GM19099 (cell line): Measurements from ENCODE around the gene GRID2.

Source experiments
- POLR2A ChIP-seq: IDR thresholded peaks from 3 replicates; pipeline ENCODE4 v1.6.1; 2011; ENCODE audit warnings: low read depth; ENCODE audit not compliant: insufficient read length; ENCODE audit errors: extremely low read depth

Gene GRID2

DNA sequence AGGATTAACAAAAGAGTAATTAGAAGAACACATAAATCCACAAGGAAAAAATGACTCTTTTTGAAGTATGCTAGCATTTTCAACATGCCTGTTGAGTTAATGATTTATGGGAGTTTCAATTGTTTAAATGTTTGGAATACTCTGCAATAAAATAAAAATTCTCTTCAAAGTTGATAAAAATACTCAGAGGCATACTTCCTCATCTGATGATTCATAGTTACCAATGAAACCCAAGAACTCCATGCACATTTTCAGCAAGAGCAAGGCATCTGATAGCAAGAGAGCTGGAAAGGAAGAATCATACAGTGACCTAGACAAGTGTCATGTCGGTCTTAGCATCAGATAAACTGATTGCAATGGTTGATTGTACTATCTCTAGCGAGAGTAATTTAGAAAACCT lies 1081.1 kb downstream of the GRID2 start:
- TF ChIP-seq POLR2A = no peak

DNA sequence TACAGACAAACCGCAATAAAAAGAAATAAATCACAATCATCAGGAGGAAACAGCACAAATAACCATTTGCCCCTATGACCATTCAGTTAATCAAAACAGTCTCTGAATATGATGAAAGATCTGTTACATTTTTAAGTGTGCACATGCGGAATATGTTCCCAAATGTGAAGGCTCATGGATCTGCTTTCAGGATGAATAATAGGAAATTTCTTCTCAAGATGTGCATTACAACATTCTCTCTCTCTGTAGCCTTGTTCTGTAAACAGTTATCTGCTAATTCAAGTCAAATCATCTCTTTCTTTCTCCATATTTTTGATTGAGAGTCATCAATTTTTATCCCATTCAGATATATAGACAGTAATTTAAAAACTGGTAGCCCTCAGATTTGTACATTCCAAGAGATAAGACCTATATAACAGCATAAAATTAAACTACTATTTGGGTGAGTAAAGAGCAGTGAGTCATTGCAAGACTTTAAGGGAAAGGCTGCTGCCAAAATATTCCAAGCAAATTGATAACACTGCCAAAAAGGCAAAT lies 1090.8 kb downstream of the GRID2 start:
- TF ChIP-seq POLR2A = no peak

DNA sequence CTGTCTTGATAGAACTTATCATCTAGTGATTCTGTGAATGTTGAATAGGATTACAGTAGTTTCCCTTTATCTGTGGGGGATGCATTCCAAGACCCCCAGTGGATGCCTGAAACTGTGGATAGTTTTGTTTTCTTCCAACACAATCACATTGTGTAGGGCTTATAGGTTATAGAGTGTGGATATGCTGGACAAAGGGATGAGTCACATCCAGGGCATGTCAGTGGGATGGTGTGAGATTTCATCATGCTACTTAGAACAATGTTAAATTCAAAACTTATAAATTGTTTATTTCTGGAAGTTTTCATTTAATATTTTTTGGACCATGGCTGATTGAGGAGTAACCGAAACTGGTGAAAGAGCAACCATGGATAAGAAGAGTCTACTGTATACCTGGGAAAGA lies 1092.5 kb downstream of the GRID2 start:
- TF ChIP-seq POLR2A = no peak

DNA sequence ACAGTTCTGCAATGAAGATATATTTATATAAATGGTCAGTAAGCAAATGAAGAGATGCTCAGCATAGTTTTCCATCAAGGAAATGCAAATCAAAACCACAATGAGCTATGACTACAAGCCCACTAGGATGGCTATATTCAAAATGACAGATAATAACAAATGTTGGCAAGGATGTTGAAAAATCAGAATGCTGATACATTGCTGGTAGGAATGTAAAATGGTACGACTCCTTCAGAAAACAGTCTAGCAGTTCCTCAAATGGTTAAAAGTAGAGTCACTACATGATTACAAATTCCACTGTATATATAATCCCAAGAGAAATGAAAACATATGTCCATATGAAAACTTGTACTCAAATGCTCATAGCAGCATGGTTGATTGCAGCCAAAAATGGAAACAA lies 1099.8 kb downstream of the GRID2 start:
- no peak for TF ChIP-seq POLR2A

DNA sequence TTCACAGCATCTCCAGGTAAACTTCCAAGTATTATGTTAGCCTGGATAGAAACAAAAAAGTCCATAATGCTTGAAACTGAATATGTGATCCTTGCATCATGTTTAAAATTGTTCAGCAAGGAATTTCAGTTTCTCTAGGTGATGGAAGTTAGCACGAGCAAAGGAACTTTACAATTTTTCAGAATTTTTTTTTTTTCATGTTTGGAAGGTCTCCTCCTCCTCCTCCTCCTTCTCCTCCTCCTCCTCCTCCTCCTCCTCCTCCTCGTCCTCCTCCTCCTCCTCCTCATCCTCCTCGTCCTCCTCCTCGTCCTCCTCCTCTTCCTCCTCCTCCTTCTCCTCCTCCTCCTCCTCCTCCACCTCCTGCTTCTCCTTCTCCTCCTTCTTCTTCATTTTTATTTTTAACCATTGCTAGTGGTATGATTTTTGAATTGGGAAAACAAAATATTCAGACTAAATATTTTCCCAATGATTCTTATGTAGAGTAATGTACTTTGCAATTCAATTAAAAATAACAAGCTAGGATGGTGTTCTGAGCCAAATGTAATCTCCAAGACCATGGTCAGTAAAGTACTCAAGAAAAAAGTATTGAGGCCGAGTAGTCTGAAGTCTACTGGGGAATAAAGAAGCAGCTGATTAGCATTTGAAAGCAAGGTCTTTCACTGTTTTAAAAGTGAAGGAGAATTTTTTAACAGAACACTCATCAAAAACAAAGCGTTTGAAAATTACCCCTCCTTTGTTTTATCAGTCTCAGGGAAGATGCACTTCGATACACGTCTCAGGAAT lies 1103.9 kb downstream of the GRID2 start:
- TF ChIP-seq POLR2A = no peak

DNA sequence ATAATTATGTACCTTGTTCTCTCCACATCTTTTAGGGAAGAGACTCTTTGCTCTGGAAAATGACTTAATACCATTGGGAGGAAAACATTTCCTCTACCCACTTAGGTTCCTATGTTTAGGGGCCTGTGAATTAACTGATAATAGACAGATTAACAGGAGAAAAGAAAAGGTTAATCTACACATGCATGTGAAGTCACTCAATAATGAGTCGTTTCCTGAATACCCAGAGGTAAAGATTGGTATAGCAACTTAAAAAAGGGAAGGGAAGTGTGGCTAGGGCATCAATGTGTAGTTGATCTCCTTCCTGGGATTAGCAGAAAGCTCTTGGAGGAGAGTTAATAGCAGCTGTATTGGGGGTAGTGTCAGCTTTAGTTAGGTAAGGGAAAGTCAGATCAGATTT lies 1105.3 kb downstream of the GRID2 start:
- TF ChIP-seq POLR2A = no peak

DNA sequence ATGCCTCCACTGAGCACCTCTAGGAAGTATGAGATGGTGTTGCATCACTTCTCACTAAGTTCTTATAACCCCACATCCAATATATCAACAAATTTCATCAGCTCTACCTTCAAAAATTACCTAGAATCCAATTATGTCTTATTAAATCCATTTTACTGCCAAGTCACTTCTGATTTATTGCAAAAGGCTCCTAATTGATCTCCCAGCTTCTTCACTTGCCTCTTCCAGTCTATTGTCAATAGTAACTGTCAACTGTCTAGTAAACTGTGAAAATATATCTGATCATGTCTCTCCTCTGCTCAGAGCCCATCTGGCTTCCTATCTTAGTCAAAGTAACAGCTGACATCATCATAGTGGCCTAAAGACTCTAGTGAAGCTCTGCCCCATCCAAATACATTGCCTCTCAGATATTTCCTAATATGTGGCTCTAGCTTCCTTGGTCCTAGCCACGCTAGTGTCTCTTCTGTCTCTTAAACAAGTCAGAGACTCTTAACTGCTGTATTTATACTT lies 1110.3 kb downstream of the GRID2 start:
- no peak for TF ChIP-seq POLR2A

DNA sequence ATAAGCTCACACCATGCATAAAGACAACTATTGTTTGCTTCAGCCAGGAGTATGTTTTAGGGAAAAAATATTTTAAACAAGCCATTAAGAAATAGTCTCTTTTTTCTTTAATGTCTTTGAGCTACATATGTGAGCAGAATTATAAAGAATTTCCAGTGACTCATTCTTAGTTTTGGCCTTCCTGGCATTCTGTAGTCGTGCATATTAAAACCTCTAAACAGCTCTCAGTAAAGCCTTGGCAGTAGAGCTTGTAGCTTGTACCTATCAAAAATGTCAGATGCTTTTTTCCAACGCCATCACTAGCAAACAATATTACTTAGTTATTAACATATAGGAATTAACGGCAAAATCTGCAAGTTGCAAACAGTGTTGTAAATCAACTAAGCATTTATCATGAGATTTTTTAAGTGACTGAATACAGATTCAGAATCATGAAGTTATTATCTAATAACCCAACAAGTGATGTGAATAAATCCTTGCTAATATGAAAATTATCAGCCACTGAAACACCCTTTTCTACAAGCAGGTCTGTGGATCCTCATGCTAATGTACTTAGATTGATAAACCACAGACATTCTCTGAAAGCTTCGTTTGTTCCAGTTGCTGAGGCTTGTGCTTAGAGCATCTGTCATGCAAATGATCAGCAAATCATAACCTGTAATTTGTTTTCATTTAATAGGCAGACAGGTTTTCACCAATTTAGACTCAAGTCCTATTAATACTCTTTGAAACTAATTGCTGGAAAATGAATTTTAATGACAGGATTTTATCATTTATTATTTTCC lies 1112.8 kb downstream of the GRID2 start:
- TF ChIP-seq POLR2A = no peak

DNA sequence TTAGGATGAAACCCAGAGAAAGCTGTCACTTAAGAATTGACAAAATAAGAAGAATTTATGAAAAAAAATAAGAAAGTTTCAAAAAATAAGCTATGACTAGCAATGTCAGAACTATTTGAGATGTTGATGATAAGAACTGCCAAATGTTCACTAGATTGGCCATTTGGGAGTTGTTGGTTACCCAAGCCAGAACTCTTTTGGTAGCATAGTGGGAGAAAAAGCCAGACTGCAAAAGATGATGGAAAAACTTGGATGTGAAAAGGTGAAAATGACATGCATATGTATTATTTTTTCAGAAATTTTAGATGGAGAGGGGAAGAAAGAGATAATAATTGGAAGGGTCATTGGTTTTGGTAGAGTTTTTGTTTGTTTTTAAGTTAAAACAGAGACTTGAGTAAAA lies 1127.6 kb downstream of the GRID2 start:
- TF ChIP-seq POLR2A = no peak

DNA sequence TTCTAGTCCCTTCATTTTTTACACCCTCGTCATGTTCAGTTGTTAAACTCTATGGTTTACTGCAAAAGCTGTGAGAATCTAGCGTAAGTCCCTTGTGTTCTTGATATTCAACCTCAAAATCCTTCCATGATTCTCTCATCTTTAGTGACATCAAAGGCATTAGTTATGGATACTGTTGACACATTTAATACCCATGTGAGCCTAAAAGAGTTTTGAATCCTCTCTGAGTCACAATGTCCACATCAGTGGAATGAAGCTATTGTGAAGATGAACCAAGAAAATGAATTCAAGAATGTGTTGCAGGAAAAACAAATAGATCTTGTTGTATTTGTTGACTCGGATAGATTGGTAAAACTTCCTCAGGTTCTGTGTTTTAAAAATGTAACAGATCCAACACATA lies 1130.1 kb downstream of the GRID2 start:
- no peak for TF ChIP-seq POLR2A

DNA sequence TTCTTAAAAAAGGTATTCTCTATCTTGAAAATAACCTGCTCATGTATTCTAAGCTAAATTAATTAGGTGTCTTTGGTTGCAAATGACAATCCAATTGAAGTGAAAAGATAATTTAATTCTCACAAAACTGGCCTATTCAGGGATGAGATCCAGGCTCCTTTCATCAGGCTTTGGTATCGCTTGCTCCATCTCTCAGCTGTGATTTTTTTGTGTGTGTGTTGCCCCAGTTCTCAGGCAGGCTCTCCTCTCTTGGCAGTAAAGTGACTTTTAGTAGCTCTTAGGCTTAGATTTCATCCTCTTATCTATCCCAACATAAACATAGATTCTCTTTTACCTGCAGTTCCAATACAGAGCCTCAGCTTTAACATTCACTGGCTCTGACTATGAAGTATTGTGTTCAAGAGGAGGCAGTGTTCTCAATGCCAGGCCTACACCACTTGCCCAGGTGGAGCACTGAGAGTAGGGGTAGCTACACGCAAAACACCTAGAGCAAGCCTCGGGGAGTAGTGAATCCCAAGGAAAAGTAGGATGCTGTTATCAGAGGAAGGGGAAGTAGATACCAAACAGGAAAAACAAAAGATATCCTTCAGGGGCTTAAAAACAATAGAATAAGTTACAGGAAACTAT lies 1132.3 kb downstream of the GRID2 start:
- no peak for TF ChIP-seq POLR2A

DNA sequence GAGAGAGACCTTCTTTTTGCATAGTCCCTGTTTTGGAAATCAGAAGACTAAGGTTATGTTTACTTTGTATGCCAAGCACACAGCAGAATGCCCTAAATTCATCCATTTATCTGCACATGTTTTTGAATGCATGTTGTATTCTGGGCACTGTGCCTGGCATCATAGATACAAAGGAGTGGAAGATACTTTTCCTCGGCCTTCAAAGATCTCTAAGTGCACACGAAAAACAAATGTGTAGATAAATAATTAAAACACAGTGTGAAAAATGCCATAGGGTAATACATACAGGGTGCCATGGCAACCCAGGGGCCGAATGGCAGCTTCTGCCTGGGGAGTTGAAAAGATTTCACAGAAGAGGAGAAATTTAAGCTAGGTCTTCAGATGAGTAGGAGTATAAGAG lies 1134.2 kb downstream of the GRID2 start:
- no peak for TF ChIP-seq POLR2A

DNA sequence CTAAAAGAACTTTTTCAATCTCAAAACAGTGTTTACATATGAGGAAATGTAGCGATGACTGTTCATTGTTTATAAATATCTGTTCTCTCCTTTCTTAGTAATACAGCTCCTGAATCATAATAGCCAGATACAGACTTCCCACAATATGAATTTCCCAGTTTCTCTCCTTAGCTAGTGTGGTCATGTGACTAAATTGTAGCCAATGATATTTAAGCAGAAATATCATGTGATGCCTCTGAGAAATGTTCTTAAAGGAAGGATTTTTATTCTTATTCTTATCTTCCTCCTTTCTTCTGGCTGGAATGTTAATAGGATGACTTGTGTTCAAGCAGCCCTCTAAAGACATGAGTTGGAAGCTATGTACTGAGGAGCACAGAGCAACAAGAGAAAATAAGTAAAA lies 1141.1 kb downstream of the GRID2 start:
- TF ChIP-seq POLR2A = no peak

DNA sequence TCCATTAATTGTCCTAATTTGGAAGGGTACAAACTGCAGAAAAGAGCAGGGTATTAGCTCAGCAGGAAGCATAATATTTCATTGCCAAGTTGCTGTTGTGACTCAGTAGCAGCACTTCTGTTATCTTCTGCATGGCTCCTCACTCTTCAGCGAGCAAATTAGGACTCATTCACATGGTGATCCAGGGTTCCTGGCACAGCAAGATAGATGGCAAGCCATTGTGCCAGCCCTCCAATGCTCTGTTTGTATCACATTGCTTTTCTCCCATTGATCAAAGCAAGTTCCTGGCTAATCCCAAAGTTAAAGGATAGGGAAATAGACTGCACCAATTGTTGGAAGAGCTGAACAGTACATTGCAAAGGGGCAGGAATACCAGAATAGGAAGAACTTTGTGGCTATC lies 1142.3 kb downstream of the GRID2 start:
- no peak for TF ChIP-seq POLR2A

DNA sequence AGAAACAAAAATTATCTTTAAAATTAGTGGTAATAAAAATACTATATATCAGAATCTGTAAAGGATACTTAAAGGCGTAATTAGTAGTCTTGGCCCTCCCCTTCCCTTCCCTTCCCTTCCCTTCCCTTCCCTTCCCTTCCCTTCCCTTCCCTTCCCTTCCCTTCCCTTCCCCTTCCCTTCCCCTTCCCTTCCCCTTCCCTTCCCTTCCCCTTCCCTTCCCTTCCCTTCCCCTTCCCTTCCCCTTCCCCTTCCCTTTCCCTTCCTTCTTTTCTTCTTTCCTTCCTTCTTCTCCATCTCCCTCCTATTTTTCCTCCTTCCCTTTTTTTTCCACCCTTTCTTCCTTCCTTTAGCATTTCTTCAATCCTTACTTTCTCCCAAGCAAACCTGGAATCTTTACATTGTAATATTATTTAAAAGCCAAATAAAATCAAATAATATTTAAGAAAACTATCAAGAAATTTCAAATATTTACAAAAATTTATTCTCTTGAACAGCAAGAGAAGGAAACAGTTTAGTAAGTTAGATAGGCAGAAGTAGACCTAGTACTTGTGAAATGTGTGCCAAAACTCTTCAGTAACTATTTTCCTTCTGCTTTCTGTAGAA lies 1145.0 kb downstream of the GRID2 start:
- no peak for TF ChIP-seq POLR2A
